Measurements from ENCODE around the gene EIF4E3. TPM values are rescaled to one million over a fixed set of nuclear protein-coding genes. Genes with fewer than 3 reads are reported as not detected.

The EIF4E3 gene
- 2.9 and 3.5 TPM in 2 replicates for total RNA-seq

DNA sequence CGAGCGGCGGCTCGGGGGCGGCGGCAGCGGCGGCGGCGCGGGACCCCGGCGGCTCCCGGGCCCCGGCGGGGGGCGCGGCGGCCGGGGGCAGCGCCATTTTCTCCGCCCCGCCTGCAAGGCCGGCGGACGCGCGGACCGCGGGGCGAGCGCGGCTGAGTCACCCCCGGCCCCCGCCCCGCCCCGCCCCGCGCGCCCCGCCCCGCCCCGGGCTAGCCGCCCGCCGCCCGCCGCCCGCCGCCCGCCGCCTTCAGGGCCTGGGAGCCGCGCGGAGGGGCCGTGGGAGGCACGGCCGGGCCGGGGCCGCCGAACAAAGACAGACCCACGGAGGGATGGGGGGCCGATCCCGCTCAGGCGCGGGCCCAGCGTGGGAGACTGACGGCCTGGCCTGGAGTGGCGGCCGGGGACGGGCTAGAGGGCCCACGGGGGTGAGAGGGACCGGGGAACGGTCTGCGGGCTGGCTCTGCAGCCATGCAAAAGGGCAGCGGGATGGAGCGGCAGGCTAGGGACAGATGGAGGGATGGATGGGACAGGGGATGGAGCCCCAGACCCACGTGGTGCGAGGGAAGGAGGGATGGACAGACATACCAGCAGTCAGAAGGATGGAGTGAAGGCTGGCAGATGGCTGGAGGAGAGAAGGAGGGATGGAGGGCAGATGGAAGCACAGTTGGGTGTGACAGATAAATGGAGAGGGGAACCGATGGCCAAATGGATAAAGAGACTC, at the start of gene EIF4E3:
Gene EIF4E3 (minus strand): TSS at position 132 of the 721 bp plus-strand sequence. CDS start 35 bp downstream, at position 97.
- H3K79me2 ChIP-seq (ENCODE audit: insufficient read depth, low read length) = no peaks in the 10 kb centered on the region
- no peaks in the 10 kb centered on the region for H4K20me1 ChIP-seq (ENCODE audit: insufficient read depth, low read length)
- H2AFZ ChIP-seq (ENCODE audit: low read length) = peak within 1 kb of the TSS; percentile 87
- DNase-seq (ENCODE audit: insufficient read length, low spot score, missing footprints) = peak; percentile 99
- TF ChIP-seq, protein P1, sequence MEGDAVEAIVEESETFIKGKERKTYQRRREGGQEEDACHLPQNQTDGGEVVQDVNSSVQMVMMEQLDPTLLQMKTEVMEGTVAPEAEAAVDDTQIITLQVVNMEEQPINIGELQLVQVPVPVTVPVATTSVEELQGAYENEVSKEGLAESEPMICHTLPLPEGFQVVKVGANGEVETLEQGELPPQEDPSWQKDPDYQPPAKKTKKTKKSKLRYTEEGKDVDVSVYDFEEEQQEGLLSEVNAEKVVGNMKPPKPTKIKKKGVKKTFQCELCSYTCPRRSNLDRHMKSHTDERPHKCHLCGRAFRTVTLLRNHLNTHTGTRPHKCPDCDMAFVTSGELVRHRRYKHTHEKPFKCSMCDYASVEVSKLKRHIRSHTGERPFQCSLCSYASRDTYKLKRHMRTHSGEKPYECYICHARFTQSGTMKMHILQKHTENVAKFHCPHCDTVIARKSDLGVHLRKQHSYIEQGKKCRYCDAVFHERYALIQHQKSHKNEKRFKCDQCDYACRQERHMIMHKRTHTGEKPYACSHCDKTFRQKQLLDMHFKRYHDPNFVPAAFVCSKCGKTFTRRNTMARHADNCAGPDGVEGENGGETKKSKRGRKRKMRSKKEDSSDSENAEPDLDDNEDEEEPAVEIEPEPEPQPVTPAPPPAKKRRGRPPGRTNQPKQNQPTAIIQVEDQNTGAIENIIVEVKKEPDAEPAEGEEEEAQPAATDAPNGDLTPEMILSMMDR (IDR thresholded peaks at IDR 0.05; ENCODE audit: extremely low read depth, low read depth, low read length) = no peak
- no peaks in the 10 kb centered on the region for H3K36me3 ChIP-seq (ENCODE audit: insufficient read depth, low read length)
- no peak within 1 kb of the TSS for H3K27ac ChIP-seq (ENCODE audit: low read depth, low read length)
- peak within 1 kb of the TSS; percentile 73 for H3K4me3 ChIP-seq (ENCODE audit: insufficient read depth, low read length)
- H3K9me3 ChIP-seq (ENCODE audit: low read depth, low read length) = no peaks in the 10 kb centered on the region
- peak within 1 kb of the TSS; percentile 87 for H3K4me2 ChIP-seq (ENCODE audit: insufficient read depth, low read length)
- H3K4me1 ChIP-seq (ENCODE audit: insufficient read depth, low read length) = peaks cover 7% of the 10 kb centered on the region
- peaks cover 46% of the 10 kb centered on the region for H3K27me3 ChIP-seq (ENCODE audit: insufficient read depth, low read length)

DNA sequence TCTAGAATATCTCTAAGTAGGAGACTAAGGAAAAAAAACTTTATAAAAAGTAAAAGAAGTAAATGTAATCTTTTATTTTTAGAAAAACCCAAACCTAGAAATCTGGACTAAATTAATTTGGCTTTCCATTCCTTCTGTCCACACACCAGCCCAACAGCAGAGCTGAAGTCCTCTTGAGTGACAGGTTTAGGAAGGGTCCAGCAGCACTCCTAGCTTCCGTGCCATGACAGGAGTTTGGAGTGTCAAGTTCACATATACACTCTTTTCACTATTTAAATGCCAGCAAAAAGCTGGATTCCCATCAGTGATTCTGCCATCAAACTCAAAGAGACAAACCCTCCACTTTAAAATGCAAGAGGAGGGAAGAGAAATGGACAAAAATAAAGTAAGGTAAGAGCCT, 46.7 kb upstream of the EIF4E3 start:
- no peaks in the 10 kb centered on the region for H4K20me1 ChIP-seq (ENCODE audit: insufficient read depth, low read length)
- no peaks in the 10 kb centered on the region for H3K36me3 ChIP-seq (ENCODE audit: insufficient read depth, low read length)
- H3K27ac ChIP-seq (ENCODE audit: low read depth, low read length) = no peak overlapping the region
- no peak overlapping the region for H3K4me2 ChIP-seq (ENCODE audit: insufficient read depth, low read length)
- no peak for DNase-seq (ENCODE audit: insufficient read length, low spot score, missing footprints)
- H3K79me2 ChIP-seq (ENCODE audit: insufficient read depth, low read length) = no peaks in the 10 kb centered on the region
- H3K4me3 ChIP-seq (ENCODE audit: insufficient read depth, low read length) = no peak overlapping the region
- no peaks in the 10 kb centered on the region for H3K9me3 ChIP-seq (ENCODE audit: low read depth, low read length)
- peaks cover 14% of the 10 kb centered on the region for H3K27me3 ChIP-seq (ENCODE audit: insufficient read depth, low read length)
- no peaks in the 10 kb centered on the region for H3K4me1 ChIP-seq (ENCODE audit: insufficient read depth, low read length)
- TF ChIP-seq, protein P1 (IDR thresholded peaks at IDR 0.05; ENCODE audit: extremely low read depth, low read depth, low read length) = no peak
- H2AFZ ChIP-seq (ENCODE audit: low read length) = no peak overlapping the region

DNA sequence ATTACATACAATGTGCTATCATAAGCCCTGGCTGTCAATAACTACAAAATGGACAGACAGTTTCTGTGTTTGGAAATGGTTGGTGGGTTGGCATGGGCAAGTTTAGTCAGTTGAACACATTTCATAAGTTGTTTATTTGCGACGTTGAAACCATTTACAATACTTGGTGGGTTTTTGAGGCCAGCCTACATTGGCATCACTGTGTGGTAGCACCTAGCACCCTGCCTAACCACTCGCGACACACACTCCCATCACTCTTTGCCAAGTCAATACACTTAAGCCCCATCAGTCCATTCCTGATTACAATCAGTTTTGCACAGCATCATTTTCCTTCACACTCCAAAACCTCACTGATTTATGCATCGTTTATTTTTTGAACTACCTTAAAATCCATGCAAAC, 45.9 kb upstream of the EIF4E3 start:
- no peaks in the 10 kb centered on the region for H4K20me1 ChIP-seq (ENCODE audit: insufficient read depth, low read length)
- H3K79me2 ChIP-seq (ENCODE audit: insufficient read depth, low read length) = no peaks in the 10 kb centered on the region
- no peaks in the 10 kb centered on the region for H3K9me3 ChIP-seq (ENCODE audit: low read depth, low read length)
- no peaks in the 10 kb centered on the region for H3K4me1 ChIP-seq (ENCODE audit: insufficient read depth, low read length)
- peaks cover 14% of the 10 kb centered on the region for H3K27me3 ChIP-seq (ENCODE audit: insufficient read depth, low read length)
- no peak overlapping the region for H3K4me3 ChIP-seq (ENCODE audit: insufficient read depth, low read length)
- DNase-seq (ENCODE audit: insufficient read length, low spot score, missing footprints) = no peak
- no peak overlapping the region for H3K27ac ChIP-seq (ENCODE audit: low read depth, low read length)
- H3K36me3 ChIP-seq (ENCODE audit: insufficient read depth, low read length) = no peaks in the 10 kb centered on the region
- TF ChIP-seq, protein P1 (IDR thresholded peaks at IDR 0.05; ENCODE audit: extremely low read depth, low read depth, low read length) = no peak
- H3K4me2 ChIP-seq (ENCODE audit: insufficient read depth, low read length) = no peak overlapping the region
- H2AFZ ChIP-seq (ENCODE audit: low read length) = no peak overlapping the region

DNA sequence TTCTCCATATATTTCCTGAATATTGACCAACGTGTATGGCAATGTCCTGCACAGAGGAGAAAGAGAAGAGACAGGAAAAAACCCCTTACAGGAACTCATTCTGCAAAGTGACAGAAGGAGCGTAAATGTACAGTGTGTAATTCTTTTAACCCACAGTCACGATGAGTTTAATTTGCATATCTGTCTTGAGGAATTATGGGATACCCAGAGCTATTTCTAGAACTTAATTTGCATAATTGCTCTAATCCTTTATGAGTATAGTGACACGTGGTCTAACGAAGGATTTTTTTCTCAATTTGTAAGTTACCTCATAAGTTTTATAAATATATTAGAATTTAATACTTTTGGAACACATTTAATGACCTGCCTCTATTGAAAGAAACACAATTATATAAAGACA, 38.2 kb upstream of the EIF4E3 start:
- H3K4me3 ChIP-seq (ENCODE audit: insufficient read depth, low read length) = no peak overlapping the region
- peaks cover 34% of the 10 kb centered on the region for H3K27me3 ChIP-seq (ENCODE audit: insufficient read depth, low read length)
- no peak overlapping the region for H3K4me2 ChIP-seq (ENCODE audit: insufficient read depth, low read length)
- TF ChIP-seq, protein P1 (IDR thresholded peaks at IDR 0.05; ENCODE audit: extremely low read depth, low read depth, low read length) = no peak
- DNase-seq (ENCODE audit: insufficient read length, low spot score, missing footprints) = no peak
- H3K9me3 ChIP-seq (ENCODE audit: low read depth, low read length) = no peaks in the 10 kb centered on the region
- H3K4me1 ChIP-seq (ENCODE audit: insufficient read depth, low read length) = no peaks in the 10 kb centered on the region
- H4K20me1 ChIP-seq (ENCODE audit: insufficient read depth, low read length) = no peaks in the 10 kb centered on the region
- H3K27ac ChIP-seq (ENCODE audit: low read depth, low read length) = no peak overlapping the region
- H3K79me2 ChIP-seq (ENCODE audit: insufficient read depth, low read length) = no peaks in the 10 kb centered on the region
- no peak overlapping the region for H2AFZ ChIP-seq (ENCODE audit: low read length)
- H3K36me3 ChIP-seq (ENCODE audit: insufficient read depth, low read length) = no peaks in the 10 kb centered on the region
